Mucosa of rectum (tissue), 2 donors: ENCODE data around the gene CCL16.
"Not testable (repeated sequence)": the region's sequence is repeated elsewhere in the genome, so short reads cannot be mapped to it uniquely, and the experiment has no call there.

ENCODE experiments used
- H3K27ac ChIP-seq, 2 donors: one replicate each; pipeline ENCODE4 v1.7.0; 2013; ENCODE audit warnings: inconsistent platforms in 2 of 2, low read depth in 2 of 2, low read length in 2 of 2
- H3K27me3 ChIP-seq, 2 donors: one replicate each; pipeline ENCODE4 v1.7.0; 2013; ENCODE audit warnings: low read length in 2 of 2; ENCODE audit not compliant: control insufficient read depth in 2 of 2, insufficient read depth in 2 of 2
- H3K36me3 ChIP-seq, 2 donors: one replicate each; pipeline ENCODE4 v1.7.0; 2013; ENCODE audit warnings: low read length in 2 of 2; ENCODE audit not compliant: control insufficient read depth in 2 of 2, insufficient read depth in 2 of 2
- H3K4me1 ChIP-seq, 2 donors: one replicate each; pipeline ENCODE4 v1.7.0; 2013; ENCODE audit warnings: low read length in 2 of 2, mild to moderate bottlenecking in 1 of 2; ENCODE audit not compliant: control insufficient read depth in 2 of 2, insufficient read depth in 2 of 2
- H3K4me3 ChIP-seq, 2 donors: one replicate each; pipeline ENCODE4 v1.7.0; 2013; ENCODE audit warnings: low read length in 2 of 2
- H3K9ac ChIP-seq, 2 donors: one replicate each; pipeline ENCODE4 v1.7.0; 2013; ENCODE audit warnings: low read length in 2 of 2, low read depth in 1 of 2, mild to moderate bottlenecking in 1 of 2
- H3K9me3 ChIP-seq, 2 donors: one replicate each; pipeline ENCODE4 v1.7.0; 2013; ENCODE audit warnings: low read length in 2 of 2; ENCODE audit not compliant: control insufficient read depth in 2 of 2
- donor health status: healthy.
- donor health status: Normal muscosa, but diverticular disease.

Gene CCL16

GRCh38 chr17:36008998-36009665, 27.8 kb upstream of the CCL16 start:
- Histone ChIP-seq H3K27me3 (no peaks in the 10 kb centered on the region), H3K9me3 (no peaks in the 10 kb centered on the region), H3K36me3 (no peaks in the 10 kb centered on the region), H3K27ac (no peak overlapping the region), H3K4me1 (peaks cover 3 to 9% of the 10 kb centered on the region in 2 donors), H3K9ac (no peak overlapping the region), H3K4me3 (no peak overlapping the region)

DNA sequence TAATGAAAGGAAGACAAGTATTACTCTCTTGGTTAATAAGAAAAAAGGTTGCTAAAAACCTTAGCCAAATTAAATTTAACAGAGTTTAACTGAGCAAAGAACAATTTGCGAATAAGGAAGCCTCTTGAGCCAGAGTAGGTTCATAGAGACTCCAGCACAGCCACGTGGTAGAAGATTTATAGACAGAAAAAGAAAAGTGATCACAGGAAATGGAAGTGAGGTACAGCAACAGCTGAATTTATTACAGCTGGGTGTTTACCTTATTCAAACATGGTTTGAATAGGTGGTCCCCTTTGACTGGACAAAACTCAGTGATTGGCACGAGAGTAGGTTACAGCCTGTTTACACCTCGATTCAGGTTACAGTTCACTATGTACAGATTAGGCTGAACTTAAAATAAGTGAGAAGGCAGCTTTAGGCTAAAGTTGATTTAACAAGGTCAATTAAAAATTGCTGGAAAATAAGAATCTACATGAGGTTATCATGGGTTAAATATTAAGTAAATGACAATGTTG, 23.4 kb upstream of the CCL16 start:
- H3K27ac ChIP-seq = peak overlapping the region; percentile 3 to 68
- no peak overlapping the region for H3K9ac ChIP-seq
- no peaks in the 10 kb centered on the region for H3K9me3 ChIP-seq
- H3K4me1 ChIP-seq = peaks cover 6 to 23% of the 10 kb centered on the region in 2 donors
- peak overlapping the region in 1 of 2 donors; percentile 17 for H3K4me3 ChIP-seq
- no peaks in the 10 kb centered on the region for H3K36me3 ChIP-seq
- no peaks in the 10 kb centered on the region for H3K27me3 ChIP-seq

GRCh38 chr17:36002631-36003030, 21.3 kb upstream of the CCL16 start:
- Histone ChIP-seq H3K36me3 (peaks cover 6 to 12% of the 10 kb centered on the region in 2 donors), H3K9me3 (no peaks in the 10 kb centered on the region), H3K9ac (no peak overlapping the region), H3K4me3 (no peak overlapping the region), H3K27me3 (no peaks in the 10 kb centered on the region), H3K4me1 (peaks cover 9 to 23% of the 10 kb centered on the region in 2 donors), H3K27ac (peak overlapping the region; percentile 85 to 91)

GRCh38 chr17:36001862-36002603, 20.7 kb upstream of the CCL16 start:
- Histone ChIP-seq H3K27ac (peak overlapping the region; percentile 85 to 91), H3K9ac (peak overlapping the region; percentile 55 to 66), H3K4me3 (peak overlapping the region; percentile 81 to 86)

DNA sequence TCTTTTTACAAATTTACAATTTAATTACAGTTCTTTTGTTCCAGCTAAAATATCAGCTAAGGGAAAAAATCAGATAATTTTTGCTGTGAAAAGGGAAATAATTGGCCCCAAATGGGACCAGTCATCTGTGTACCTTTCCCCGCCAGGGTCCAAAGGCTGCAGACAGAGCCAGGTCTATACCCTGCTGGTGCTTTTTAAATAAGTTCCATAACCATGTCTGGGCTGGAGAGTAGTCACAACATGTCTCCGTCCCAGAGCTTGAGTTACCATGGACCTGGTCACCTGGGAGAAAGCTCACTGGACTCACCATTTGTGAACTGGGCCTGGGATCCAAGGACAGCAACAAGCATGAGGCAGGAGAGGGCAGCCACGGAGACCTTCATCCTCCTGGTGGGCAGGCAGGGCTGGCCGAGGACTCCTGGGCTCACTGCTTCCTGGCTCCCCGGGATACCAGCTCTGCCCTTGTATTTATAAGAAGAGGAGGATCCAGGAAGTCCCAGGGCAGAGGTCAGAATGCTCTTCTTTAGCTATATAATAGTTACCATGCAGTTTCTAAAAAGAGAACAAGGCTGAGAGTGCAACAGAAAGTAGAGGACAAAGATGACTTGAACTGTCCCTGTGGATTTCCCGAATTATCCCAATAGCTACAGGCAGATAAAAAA, 19.9 kb upstream of the CCL16 start, which contains the start of gene CCL15:
CCL15 (minus strand) TSS at position 444 of the 662 bp plus-strand sequence; CDS start at position 383, 61 bp downstream.
- Histone ChIP-seq H3K4me3 (peak within 1 kb of the TSS; percentile 81 to 86), H3K9ac (peak within 1 kb of the TSS; percentile 72 to 73)

More at GRCh38 chr17:36001862-36002603, 20.7 kb upstream of the CCL16 start:
- no peaks in the 10 kb centered on the region for H3K27me3 ChIP-seq
- H3K9me3 ChIP-seq = no peaks in the 10 kb centered on the region
- peaks cover 9 to 23% of the 10 kb centered on the region in 2 donors for H3K4me1 ChIP-seq
- H3K36me3 ChIP-seq = peaks cover 12% of the 10 kb centered on the region in 2 donors

DNA sequence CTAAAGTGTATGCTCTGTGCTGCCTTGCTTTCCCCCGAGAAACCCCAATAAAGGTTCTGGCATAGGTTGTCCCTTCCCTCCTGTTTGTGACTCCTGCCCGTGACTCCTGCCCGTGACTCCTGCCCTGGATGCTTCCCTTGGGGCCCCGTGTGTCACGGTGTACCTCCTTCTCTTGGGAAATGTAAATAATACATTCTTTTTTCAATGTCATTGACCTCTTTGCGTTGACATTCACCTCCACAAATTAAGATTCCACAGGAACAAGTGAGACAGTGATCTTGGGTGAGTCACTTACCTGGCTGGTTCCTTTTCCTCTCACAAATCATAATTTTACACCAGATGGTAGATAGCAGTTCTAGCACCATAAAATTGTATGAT, 19.4 kb upstream of the CCL16 start:
- Histone ChIP-seq H3K9me3 (no peaks in the 10 kb centered on the region), H3K27me3 (no peaks in the 10 kb centered on the region), H3K9ac (peak overlapping the region; percentile 56 to 73), H3K4me1 (peaks cover 9 to 23% of the 10 kb centered on the region in 2 donors), H3K4me3 (peak overlapping the region; percentile 81 to 86), H3K27ac (peak overlapping the region; percentile 85 to 91), H3K36me3 (peaks cover 16 to 17% of the 10 kb centered on the region in 2 donors)

More for the DNA sequence above, 19.9 kb upstream of the CCL16 start, which contains the start of gene CCL15:
- peak within 1 kb of the TSS; percentile 85 to 91 for H3K27ac ChIP-seq
- H3K9me3 ChIP-seq = no peaks in the 10 kb centered on the region
- H3K4me1 ChIP-seq = peaks cover 9 to 23% of the 10 kb centered on the region in 2 donors
- H3K27me3 ChIP-seq = no peaks in the 10 kb centered on the region
- H3K36me3 ChIP-seq = peaks cover 16 to 17% of the 10 kb centered on the region in 2 donors

- H3K36me3 ChIP-seq = peaks cover 17 to 20% of the 10 kb centered on the region in 2 donors
- no peaks in the 10 kb centered on the region for H3K27me3 ChIP-seq
- H3K4me1 ChIP-seq = peaks cover 6 to 11% of the 10 kb centered on the region in 2 donors
- H3K9me3 ChIP-seq = no peaks in the 10 kb centered on the region
- H3K4me3 ChIP-seq = no peak overlapping the region
- H3K27ac ChIP-seq = no peak overlapping the region
- H3K9ac ChIP-seq = no peak overlapping the region
Observed at GRCh38 chr17:35998756-35999155, 17.5 kb upstream of the CCL16 start.

DNA sequence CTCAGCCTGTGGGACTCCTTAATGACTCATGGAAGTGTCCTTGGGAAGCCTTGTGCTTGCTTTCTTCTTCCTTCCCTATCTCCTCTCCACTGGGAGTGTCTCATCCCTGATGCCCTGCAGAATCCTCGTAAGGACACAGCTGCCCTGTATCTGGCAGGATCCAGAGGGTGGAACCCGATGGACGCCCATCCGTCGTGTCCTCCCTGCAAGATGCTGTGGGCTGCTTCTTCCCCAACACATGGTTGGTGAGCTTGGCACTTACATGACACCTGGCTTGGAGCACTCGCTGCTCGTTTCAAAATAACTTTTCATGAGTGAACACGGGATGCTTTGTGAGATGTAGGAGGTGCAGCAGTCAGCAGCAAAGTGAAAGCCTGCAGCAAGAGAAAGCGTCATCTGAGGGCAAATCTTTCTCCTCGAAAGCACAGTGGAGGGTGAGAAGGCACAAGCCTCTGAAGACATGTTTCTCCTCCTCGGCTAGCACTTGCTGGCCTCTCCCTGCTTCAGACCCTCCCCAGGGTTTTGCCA, 16.8 kb upstream of the CCL16 start:
- Histone ChIP-seq H3K9me3 (no peaks in the 10 kb centered on the region), H3K27ac (no peak overlapping the region), H3K36me3 (peaks cover 17 to 22% of the 10 kb centered on the region in 2 donors), H3K4me3 (no peak overlapping the region), H3K27me3 (no peaks in the 10 kb centered on the region), H3K4me1 (peaks cover 6 to 8% of the 10 kb centered on the region in 2 donors), H3K9ac (no peak overlapping the region)

- H3K27me3 ChIP-seq, H3K4me3 ChIP-seq, H3K9ac ChIP-seq, H3K9me3 ChIP-seq, H3K27ac ChIP-seq, H3K4me1 ChIP-seq: not testable (repeated sequence)
- H3K36me3 ChIP-seq = peaks cover 17 to 28% of the 10 kb centered on the region in 2 donors
Observed at GRCh38 chr17:35995346-35995745, 14.0 kb upstream of the CCL16 start.
